A549 (cell line): ENCODE results near the gene RAB3GAP2. TPM values are rescaled to one million over a fixed set of nuclear protein-coding genes. Genes with fewer than 3 reads are reported as not detected.

Experiments
- ATAC-seq, 2 experiments: fragments of 200-7000 bp in 1 of 2; fragments of >200 bp in 1 of 2; cut with Nextera tagmentation in 1 of 2; cut with Tn5 transposase in 1 of 2; 3 replicates each; pipeline versions ENCODE4 v1.8.0 to v1.9.1; 2018 to 2020; ENCODE audit warnings: mild to moderate bottlenecking in 1 of 2, moderate library complexity in 1 of 2
- CTCF ChIA-PET: fragments of 300-600 bp; sonication (Branson Sonifier 250); formaldehyde crosslinking; extraction: SDS; loops from one replicate; lab custom pipeline; 2021; ENCODE audit warnings: antibody characterized with exemption, inconsistent platforms; lab: Yijun Ruan, JAX
- POLR2A ChIA-PET: fragments of 350-600 bp; formaldehyde crosslinking; extraction: SDS; loops from one replicate; lab custom pipeline; 2021; ENCODE audit warnings: antibody characterized with exemption, inconsistent platforms; lab: Yijun Ruan, JAX
- DNase-seq, 2 experiments: peaks; one replicate each; pipeline versions ENCODE4 v3.0.0 to v3.0.0-alpha.2; 2011 to 2016; ENCODE audit warnings: low read depth in 1 of 2, low spot score in 1 of 2
- FAIRE-seq: peaks from 2 replicates; lab custom pipeline; 2011; peaks lifted over from hg19 to GRCh38; lab: Jason Lieb, UNC
- H3K27ac ChIP-seq, 2 experiments: fragments of >200 bp; sonication (Bioruptor Twin); formaldehyde crosslinking; 3 replicates each; pipeline ENCODE4 v1.5.1; 2016 to 2017
- H3K4me1 ChIP-seq: fragments of >200 bp; sonication (Bioruptor Twin); formaldehyde crosslinking; 3 replicates; pipeline ENCODE4 v1.6.1; 2016
- H3K4me2 ChIP-seq: fragments of >200 bp; sonication (Bioruptor Twin); formaldehyde crosslinking; 3 replicates; pipeline ENCODE4 v1.6.1; 2016
- H3K4me3 ChIP-seq: fragments of >200 bp; sonication (Bioruptor Twin); formaldehyde crosslinking; 3 replicates; pipeline ENCODE4 v1.5.1; 2016
- H3K9me3 ChIP-seq: fragments of >200 bp; sonication (Bioruptor Twin); formaldehyde crosslinking; 3 replicates; pipeline ENCODE4 v1.6.1; 2016
- BHLHE40 ChIP-seq: IDR thresholded peaks from 2 replicates; pipeline ENCODE4 v1.6.1; 2012; ENCODE audit warnings: low read depth, low read length, inconsistent platforms
- CBX8 ChIP-seq: fragments of 200-600 bp; sonication (generic); IDR thresholded peaks from 2 replicates; pipeline ENCODE4 v1.6.1; 2016
- CHD2 ChIP-seq: fragments of 150-350 bp; IDR thresholded peaks from 2 replicates; pipeline ENCODE4 v1.6.1; 2014; ENCODE audit warnings: low read length; ENCODE audit not compliant: partially characterized antibody
- CHD4 ChIP-seq: fragments of 200-600 bp; sonication (generic); IDR thresholded peaks from 2 replicates; pipeline ENCODE4 v1.6.1; 2016; ENCODE audit warnings: antibody characterized with exemption, mild to moderate bottlenecking, borderline replicate concordance
- ESRRA ChIP-seq: fragments of 150-350 bp; IDR thresholded peaks from 2 replicates; pipeline ENCODE4 v1.6.1; 2014; ENCODE audit warnings: mild to moderate bottlenecking, low read length, borderline replicate concordance
- FOSL2 ChIP-seq, 2 experiments: fragments of 450-650 bp in 1 of 2; fragments of >200 bp in 1 of 2; sonication (Bioruptor Twin) in 1 of 2; formaldehyde crosslinking; IDR thresholded peaks; 2 replicates each; pipeline versions ENCODE4 v1.5.0 to v1.6.1; 2016 to 2020; ENCODE audit warnings: mild to moderate bottlenecking in 1 of 2, moderate library complexity in 1 of 2
- FOXS1 ChIP-seq: fragments of 250-450 bp; sonication (Bioruptor Pico); IDR thresholded peaks from 2 replicates; pipeline ENCODE4 v1.5.0; 2020; ENCODE audit warnings: mild to moderate bottlenecking, moderate library complexity
- GATA3 ChIP-seq: IDR thresholded peaks from 2 replicates; pipeline ENCODE4 v1.6.1; 2012; ENCODE audit warnings: borderline replicate concordance
- HEYL ChIP-seq: fragments of 250-450 bp; sonication (Bioruptor Pico); IDR thresholded peaks from 2 replicates; pipeline ENCODE4 v1.8.0; 2021; ENCODE audit warnings: mild to moderate bottlenecking, moderate library complexity
- HOXA7 ChIP-seq: fragments of 250-450 bp; sonication (Bioruptor Pico); IDR thresholded peaks from 2 replicates; pipeline ENCODE4 v1.5.0; 2020; ENCODE audit warnings: mild to moderate bottlenecking, moderate library complexity
- HOXB13 ChIP-seq: fragments of 250-450 bp; sonication (Bioruptor Pico); IDR thresholded peaks from 2 replicates; pipeline ENCODE4 v1.5.0; 2020; ENCODE audit warnings: low read depth, mild to moderate bottlenecking, moderate library complexity
- HOXB5 ChIP-seq: fragments of 250-450 bp; sonication (Bioruptor Pico); IDR thresholded peaks from 2 replicates; pipeline ENCODE4 v1.5.0; 2020; ENCODE audit warnings: mild to moderate bottlenecking, moderate library complexity
- JUN ChIP-seq, 2 experiments: fragments of >200 bp; sonication (Bioruptor Twin); formaldehyde crosslinking; IDR thresholded peaks; 2 replicates in 1 of 2; 3 replicates in 1 of 2; pipeline ENCODE4 v1.6.1; 2016 to 2017
- KDM1A ChIP-seq: fragments of 200-600 bp; sonication (generic); IDR thresholded peaks from 2 replicates; pipeline ENCODE4 v1.6.1; 2016; ENCODE audit warnings: low read depth, mild to moderate bottlenecking
- KDM5A ChIP-seq: fragments of 200-600 bp; sonication (generic); IDR thresholded peaks from 2 replicates; pipeline ENCODE4 v1.6.1; 2016; ENCODE audit warnings: antibody characterized with exemption, mild to moderate bottlenecking
- MAFK ChIP-seq: fragments of 450-650 bp; IDR thresholded peaks from 2 replicates; pipeline ENCODE4 v1.6.1; 2014; ENCODE audit not compliant: partially characterized antibody
- MAZ ChIP-seq: fragments of 150-350 bp; IDR thresholded peaks from 2 replicates; pipeline ENCODE4 v1.6.1; 2014; ENCODE audit warnings: antibody characterized with exemption, low read depth, low read length, borderline replicate concordance
- NPAS2 ChIP-seq: fragments of 250-450 bp; sonication (Bioruptor Pico); IDR thresholded peaks from 2 replicates; pipeline ENCODE4 v1.8.0; 2022; ENCODE audit warnings: mild to moderate bottlenecking, moderate library complexity, borderline replicate concordance
- NR3C1 ChIP-seq: fragments of >200 bp; sonication (Bioruptor Twin); formaldehyde crosslinking; IDR thresholded peaks from 3 replicates; pipeline ENCODE4 v1.6.1; 2017
- POLR2A ChIP-seq: IDR thresholded peaks from 2 replicates; pipeline ENCODE4 v1.6.1; 2012; ENCODE audit warnings: mild to moderate bottlenecking, low read length
- POLR2AphosphoS2 ChIP-seq: conservative IDR thresholded peaks from 2 replicates; pipeline ENCODE4 v1.6.1; 2012; ENCODE audit warnings: low read length, improper control_type of control experiment, inconsistent platforms
- RAD21 ChIP-seq, 2 experiments: fragments of >200 bp in 1 of 2; sonication (Bioruptor Twin) in 1 of 2; formaldehyde crosslinking in 1 of 2; IDR thresholded peaks in 1 of 2; conservative IDR thresholded peaks in 1 of 2; 2 replicates in 1 of 2; 3 replicates in 1 of 2; pipeline ENCODE4 v1.6.1; 2012 to 2018; ENCODE audit warnings: inconsistent platforms in 1 of 2
- RARB ChIP-seq: fragments of 250-450 bp; sonication (Bioruptor Pico); IDR thresholded peaks from 2 replicates; pipeline ENCODE4 v1.8.0; 2021; ENCODE audit warnings: mild to moderate bottlenecking, moderate library complexity
- RFX5 ChIP-seq: fragments of 450-650 bp; IDR thresholded peaks from 2 replicates; pipeline ENCODE4 v1.7.1; 2014; ENCODE audit warnings: antibody characterized with exemption, mild to moderate bottlenecking, moderate library complexity
- RNF2 ChIP-seq: fragments of 200-600 bp; sonication (generic); IDR thresholded peaks from 2 replicates; pipeline ENCODE4 v1.6.1; 2016; ENCODE audit warnings: low read depth, mild to moderate bottlenecking, antibody characterized with exemption, moderate library complexity, borderline replicate concordance
- SREBF2 ChIP-seq: fragments of 450-650 bp; IDR thresholded peaks from 2 replicates; pipeline ENCODE4 v1.6.1; 2014; ENCODE audit warnings: mild to moderate bottlenecking, moderate library complexity
- TFCP2L1 ChIP-seq: fragments of 250-450 bp; sonication (Bioruptor Pico); IDR thresholded peaks from 2 replicates; pipeline ENCODE4 v1.5.0; 2021; ENCODE audit warnings: mild to moderate bottlenecking
- ZC3H11A ChIP-seq: fragments of 450-650 bp; IDR thresholded peaks from 2 replicates; pipeline ENCODE4 v1.6.1; 2014; ENCODE audit warnings: antibody characterized with exemption, mild to moderate bottlenecking
- WGBS: methylation state at CpG from one replicate; pipeline ENCODE4 v1.1.6; 2017; ENCODE audit errors: missing lambda C conversion rate; 5-methylcytosine and 5-hydroxymethylcytosine counted together
- polyA plus RNA-seq, 4 experiments: library from polyadenylated mRNA; depleted of rRNA in 3 of 4; stranded (reverse); fragments of >200 nt; fragmentation: RNase III in 1 of 4; extraction: RNeasy Plus Mini Kit Qiagen cat#74134 plus additional on column Dnase treatment in 1 of 4; gene quantifications; 2 replicates in 3 of 4; 3 replicates in 1 of 4; pipeline ENCODE4 v1.2.3, GENCODE V29; 2011 to 2017
- TF ChIP-seq, protein P1 (sequence below): IDR thresholded peaks from 2 replicates; pipeline ENCODE4 v1.6.1; 2012
- TF ChIP-seq, protein P2 (sequence below): fragments of 200-600 bp; sonication (generic); IDR thresholded peaks from 2 replicates; pipeline ENCODE4 v1.6.1; 2016; ENCODE audit warnings: antibody characterized with exemption, mild to moderate bottlenecking, moderate library complexity
- TF ChIP-seq, protein P3 (sequence below): IDR thresholded peaks from 2 replicates; pipeline ENCODE4 v1.6.1; 2012; ENCODE audit warnings: low read depth, borderline replicate concordance
- TF ChIP-seq, protein P4 (sequence below): fragments of 250-450 bp; sonication (Bioruptor Pico); IDR thresholded peaks from 2 replicates; pipeline ENCODE4 v1.5.0; 2021; ENCODE audit warnings: mild to moderate bottlenecking, moderate library complexity, borderline replicate concordance

RAB3GAP2 gene
- polyA plus RNA-seq, 2 of the 4 experiments (the other 2 are of a cell fraction): 14.1 to 42.8 TPM

DNA sequence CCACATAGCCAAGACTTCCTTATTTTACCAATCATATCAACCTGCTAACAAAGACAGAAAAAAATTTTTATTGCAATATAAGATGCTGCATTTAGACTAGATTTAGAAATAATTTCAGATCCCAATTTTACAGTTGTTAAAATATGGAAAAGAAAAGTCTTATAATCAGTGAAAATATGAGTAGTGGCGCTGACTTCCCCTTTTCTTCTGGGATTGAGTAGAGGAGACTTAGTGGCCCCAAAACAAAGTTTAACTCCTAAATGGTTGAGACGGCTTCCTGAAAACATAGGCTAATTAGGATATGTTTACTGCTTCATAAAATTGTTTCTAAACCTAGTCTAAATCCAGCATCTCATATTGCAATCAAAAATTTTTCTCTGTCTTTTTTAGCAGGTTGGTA is 68.4 kb downstream of the RAB3GAP2 start:
- Histone ChIP-seq H3K4me2 (no peak overlapping the region), H3K9me3 (no peaks in the 10 kb centered on the region), H3K4me3 (no peak overlapping the region), H3K4me1 (no peaks in the 10 kb centered on the region), H3K27ac (no peak overlapping the region)
- DNase-seq (no peak), FAIRE-seq (no peak), ATAC-seq (no peak)
- TF ChIP-seq, protein P1, sequence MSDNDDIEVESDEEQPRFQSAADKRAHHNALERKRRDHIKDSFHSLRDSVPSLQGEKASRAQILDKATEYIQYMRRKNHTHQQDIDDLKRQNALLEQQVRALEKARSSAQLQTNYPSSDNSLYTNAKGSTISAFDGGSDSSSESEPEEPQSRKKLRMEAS: no peak
- TF ChIP-seq CBX8 (no peak), TFCP2L1 (CRISPR knock-in tag) (no peak), CHD2 (no peak), BHLHE40 (no peak), MAFK (no peak), GATA3 (no peak), NPAS2 (CRISPR knock-in tag) (no peak), HEYL (no peak), NR3C1 (no peak), ESRRA (no peak), KDM5A (no peak), HOXB5 (CRISPR knock-in tag) (no peak), KDM1A (no peak), HOXB13 (no peak), MAZ (no peak), RFX5 (no peak)
- TF ChIP-seq, protein P2, sequence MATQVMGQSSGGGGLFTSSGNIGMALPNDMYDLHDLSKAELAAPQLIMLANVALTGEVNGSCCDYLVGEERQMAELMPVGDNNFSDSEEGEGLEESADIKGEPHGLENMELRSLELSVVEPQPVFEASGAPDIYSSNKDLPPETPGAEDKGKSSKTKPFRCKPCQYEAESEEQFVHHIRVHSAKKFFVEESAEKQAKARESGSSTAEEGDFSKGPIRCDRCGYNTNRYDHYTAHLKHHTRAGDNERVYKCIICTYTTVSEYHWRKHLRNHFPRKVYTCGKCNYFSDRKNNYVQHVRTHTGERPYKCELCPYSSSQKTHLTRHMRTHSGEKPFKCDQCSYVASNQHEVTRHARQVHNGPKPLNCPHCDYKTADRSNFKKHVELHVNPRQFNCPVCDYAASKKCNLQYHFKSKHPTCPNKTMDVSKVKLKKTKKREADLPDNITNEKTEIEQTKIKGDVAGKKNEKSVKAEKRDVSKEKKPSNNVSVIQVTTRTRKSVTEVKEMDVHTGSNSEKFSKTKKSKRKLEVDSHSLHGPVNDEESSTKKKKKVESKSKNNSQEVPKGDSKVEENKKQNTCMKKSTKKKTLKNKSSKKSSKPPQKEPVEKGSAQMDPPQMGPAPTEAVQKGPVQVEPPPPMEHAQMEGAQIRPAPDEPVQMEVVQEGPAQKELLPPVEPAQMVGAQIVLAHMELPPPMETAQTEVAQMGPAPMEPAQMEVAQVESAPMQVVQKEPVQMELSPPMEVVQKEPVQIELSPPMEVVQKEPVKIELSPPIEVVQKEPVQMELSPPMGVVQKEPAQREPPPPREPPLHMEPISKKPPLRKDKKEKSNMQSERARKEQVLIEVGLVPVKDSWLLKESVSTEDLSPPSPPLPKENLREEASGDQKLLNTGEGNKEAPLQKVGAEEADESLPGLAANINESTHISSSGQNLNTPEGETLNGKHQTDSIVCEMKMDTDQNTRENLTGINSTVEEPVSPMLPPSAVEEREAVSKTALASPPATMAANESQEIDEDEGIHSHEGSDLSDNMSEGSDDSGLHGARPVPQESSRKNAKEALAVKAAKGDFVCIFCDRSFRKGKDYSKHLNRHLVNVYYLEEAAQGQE: no peak
- TF ChIP-seq, protein P3, sequence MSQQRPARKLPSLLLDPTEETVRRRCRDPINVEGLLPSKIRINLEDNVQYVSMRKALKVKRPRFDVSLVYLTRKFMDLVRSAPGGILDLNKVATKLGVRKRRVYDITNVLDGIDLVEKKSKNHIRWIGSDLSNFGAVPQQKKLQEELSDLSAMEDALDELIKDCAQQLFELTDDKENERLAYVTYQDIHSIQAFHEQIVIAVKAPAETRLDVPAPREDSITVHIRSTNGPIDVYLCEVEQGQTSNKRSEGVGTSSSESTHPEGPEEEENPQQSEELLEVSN: no peak
- 90% methylated on average over 2 of the region's 2 CpGs for WGBS
- CTCF ChIA-PET: no interaction called here
- POLR2A ChIA-PET: no interaction called here

DNA sequence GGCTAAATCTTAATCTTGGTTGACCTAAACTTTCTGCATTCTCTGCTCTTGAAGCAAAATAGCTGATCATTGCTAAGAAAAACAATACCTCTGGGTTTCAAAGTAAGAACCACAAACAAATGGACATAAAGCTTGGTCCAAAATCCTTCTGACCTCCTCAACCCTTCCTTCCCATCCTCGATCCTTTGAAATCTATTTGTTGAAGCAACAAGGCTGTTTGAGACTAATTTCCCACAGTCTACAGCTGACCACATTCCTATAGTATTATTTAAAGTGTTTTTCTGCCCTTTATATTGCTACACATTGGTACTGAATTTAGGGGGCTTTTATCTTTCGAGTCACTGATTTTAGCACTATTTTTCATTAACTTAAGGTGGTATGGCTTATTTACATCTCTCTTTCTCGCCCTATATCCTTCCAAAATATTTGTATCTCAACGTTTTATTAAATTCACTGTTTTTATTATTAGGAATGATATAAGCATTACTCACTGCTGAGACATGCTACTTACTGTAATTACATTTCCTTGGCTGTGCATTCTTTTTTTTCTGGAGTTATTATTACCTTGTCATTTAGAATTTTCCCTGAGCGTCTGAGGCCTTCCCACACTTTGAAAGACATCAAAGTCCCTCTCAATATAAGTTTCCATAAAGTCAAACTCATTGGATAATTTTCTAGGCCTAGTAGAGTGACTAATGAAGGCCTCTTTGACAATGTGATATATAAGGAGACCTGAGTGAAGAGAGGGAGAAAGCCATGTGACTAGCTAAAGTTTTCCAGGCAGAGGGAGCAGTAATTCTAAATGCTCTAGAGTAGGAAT is 73.9 kb downstream of the RAB3GAP2 start:
- H3K4me3 ChIP-seq: no peak overlapping the region
- WGBS: 85% methylated on average over 5 of the region's 5 CpGs
- H3K9me3 ChIP-seq: no peaks in the 10 kb centered on the region
- no peak overlapping the region for H3K27ac ChIP-seq
- ChIA-PET CTCF (interaction anchor here (1.9 kb wide), 1 partner anchor 8 kb away, joined by 6 read pairs; no protein-coding TSS in a partner anchor), POLR2A (no interaction called here)
- H3K4me1 ChIP-seq: no peaks in the 10 kb centered on the region
- FAIRE-seq: no peak
- H3K4me2 ChIP-seq: no peak overlapping the region
- no peak for TF ChIP-seq GATA3
- TF ChIP-seq ZC3H11A: no peak
- TF ChIP-seq, protein P4, sequence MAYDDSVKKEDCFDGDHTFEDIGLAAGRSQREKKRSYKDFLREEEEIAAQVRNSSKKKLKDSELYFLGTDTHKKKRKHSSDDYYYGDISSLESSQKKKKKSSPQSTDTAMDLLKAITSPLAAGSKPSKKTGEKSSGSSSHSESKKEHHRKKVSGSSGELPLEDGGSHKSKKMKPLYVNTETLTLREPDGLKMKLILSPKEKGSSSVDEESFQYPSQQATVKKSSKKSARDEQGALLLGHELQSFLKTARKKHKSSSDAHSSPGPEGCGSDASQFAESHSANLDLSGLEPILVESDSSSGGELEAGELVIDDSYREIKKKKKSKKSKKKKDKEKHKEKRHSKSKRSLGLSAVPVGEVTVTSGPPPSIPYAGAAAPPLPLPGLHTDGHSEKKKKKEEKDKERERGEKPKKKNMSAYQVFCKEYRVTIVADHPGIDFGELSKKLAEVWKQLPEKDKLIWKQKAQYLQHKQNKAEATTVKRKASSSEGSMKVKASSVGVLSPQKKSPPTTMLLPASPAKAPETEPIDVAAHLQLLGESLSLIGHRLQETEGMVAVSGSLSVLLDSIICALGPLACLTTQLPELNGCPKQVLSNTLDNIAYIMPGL (CRISPR knock-in tag): no peak
- TF ChIP-seq FOXS1: no peak
- TF ChIP-seq ESRRA: no peak
- TF ChIP-seq HOXB13: no peak
- TF ChIP-seq RAD21 (conservative IDR thresholded peaks at IDR 0.05 in 1 of 2, IDR thresholded peaks at IDR 0.05 in 1 of 2): no peak
- no peak for TF ChIP-seq HOXA7 (CRISPR knock-in tag)
- TF ChIP-seq NR3C1: no peak
- no peak for TF ChIP-seq POLR2A
- TF ChIP-seq CHD4: no peak
- TF ChIP-seq POLR2AphosphoS2: no peak
- TF ChIP-seq JUN (IDR thresholded peaks at IDR 0.05): no peak
- TF ChIP-seq, protein P3: no peak
- TF ChIP-seq KDM5A: no peak
- TF ChIP-seq SREBF2: no peak
- no peak for TF ChIP-seq RNF2
- TF ChIP-seq FOSL2 (IDR thresholded peaks at IDR 0.05): no peak
- TF ChIP-seq FOSL2 (CRISPR knock-in tag; IDR thresholded peaks at IDR 0.05): no peak
- no peak for TF ChIP-seq RARB (CRISPR knock-in tag)
- TF ChIP-seq HOXB5 (CRISPR knock-in tag): no peak
- no peak for ATAC-seq
- no peak for DNase-seq
